ENCODE results near the gene KIR3DL2. TPM values are rescaled to one million over a fixed set of nuclear protein-coding genes. Genes with fewer than 3 reads are reported as not detected.
"Not testable (repeated sequence)": the region's sequence is repeated elsewhere in the genome, so short reads cannot be mapped to it uniquely, and the experiment has no call there.

Gene KIR3DL2
- polyA plus RNA-seq, 3 donors: 0.04 to 0.15 TPM; not detected in 1

DNA sequence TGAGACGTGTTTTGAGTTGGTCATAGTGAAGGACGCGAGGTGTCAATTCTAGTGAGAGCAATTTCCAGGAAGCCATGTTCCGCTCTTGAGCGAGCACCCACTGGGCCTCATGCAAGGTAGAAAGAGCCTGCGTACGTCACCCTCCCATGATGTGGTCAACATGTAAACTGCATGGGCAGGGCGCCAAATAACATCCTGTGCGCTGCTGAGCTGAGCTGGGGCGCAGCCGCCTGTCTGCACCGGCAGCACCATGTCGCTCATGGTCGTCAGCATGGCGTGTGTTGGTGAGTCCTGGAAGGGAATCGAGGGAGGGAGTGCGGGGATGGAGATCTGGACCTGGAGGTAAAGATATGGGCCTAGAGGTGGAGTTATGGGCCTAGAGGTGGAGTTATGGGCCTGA, 34.0 kb upstream of the KIR3DL2 start, which contains the start of gene KIR3DL1:
Gene KIR3DL1, plus strand, starts transcription at position 218 of the 400 bp plus-strand sequence.
- WGBS (ENCODE audit: insufficient coverage): 83% methylated on average over 11 of the region's 17 CpGs
- H3K36me3 ChIP-seq (replicated peaks in 1 of 2; ENCODE audit: control insufficient read depth in 1 of 2, insufficient read depth in 2 of 2, low read length in 2 of 2); H2AFZ ChIP-seq (ENCODE audit: insufficient read depth, low read depth, low read length, poor library complexity, severe bottlenecking); H3K27ac ChIP-seq (ENCODE audit: low read depth in 1 of 2, low read length in 2 of 2); H4K20me1 ChIP-seq (ENCODE audit: insufficient read depth, low read length); H3K9ac ChIP-seq (ENCODE audit: insufficient read depth, low read length, poor library complexity, severe bottlenecking); H3K4me1 ChIP-seq (ENCODE audit: control insufficient read depth in 1 of 2, insufficient read depth in 2 of 2, low read length in 2 of 2); H3K79me2 ChIP-seq (ENCODE audit: insufficient read depth, low read length); H3K9me3 ChIP-seq (replicated peaks in 1 of 2; ENCODE audit: control insufficient read depth in 1 of 2, insufficient read depth in 1 of 2, low read length in 2 of 2); H3K36me3 Mint-ChIP-seq; H3K4me3 ChIP-seq (replicated peaks in 1 of 3; ENCODE audit: low read depth in 2 of 3, low read length in 3 of 3); DNase-seq; H3K27me3 ChIP-seq (ENCODE audit: control insufficient read depth in 2 of 2, insufficient read depth in 2 of 2, low read length in 2 of 2); intact Hi-C loops (cut with micrococcal nuclease); H3K4me2 ChIP-seq (replicated peaks; ENCODE audit: extremely low read depth, low read length, poor library complexity, severe bottlenecking): not testable (repeated sequence)
- Mint-ChIP-seq H3K4me1 (peaks cover 11% of the 10 kb centered on the region), H3K27ac (peak within 1 kb of the TSS in 3 of 7 donors; percentile 2 to 72 (median 61)), H3K27me3 (ENCODE audit: low read depth in 3 of 3) (peaks cover 11 to 17% (median 12%) of the 10 kb centered on the region in 3 donors), H3K9me3 (peaks cover 7 to 19% (median 12%) of the 10 kb centered on the region in 7 donors), H3K4me3 (peak within 1 kb of the TSS in 1 of 2 donors; percentile 13)

DNA sequence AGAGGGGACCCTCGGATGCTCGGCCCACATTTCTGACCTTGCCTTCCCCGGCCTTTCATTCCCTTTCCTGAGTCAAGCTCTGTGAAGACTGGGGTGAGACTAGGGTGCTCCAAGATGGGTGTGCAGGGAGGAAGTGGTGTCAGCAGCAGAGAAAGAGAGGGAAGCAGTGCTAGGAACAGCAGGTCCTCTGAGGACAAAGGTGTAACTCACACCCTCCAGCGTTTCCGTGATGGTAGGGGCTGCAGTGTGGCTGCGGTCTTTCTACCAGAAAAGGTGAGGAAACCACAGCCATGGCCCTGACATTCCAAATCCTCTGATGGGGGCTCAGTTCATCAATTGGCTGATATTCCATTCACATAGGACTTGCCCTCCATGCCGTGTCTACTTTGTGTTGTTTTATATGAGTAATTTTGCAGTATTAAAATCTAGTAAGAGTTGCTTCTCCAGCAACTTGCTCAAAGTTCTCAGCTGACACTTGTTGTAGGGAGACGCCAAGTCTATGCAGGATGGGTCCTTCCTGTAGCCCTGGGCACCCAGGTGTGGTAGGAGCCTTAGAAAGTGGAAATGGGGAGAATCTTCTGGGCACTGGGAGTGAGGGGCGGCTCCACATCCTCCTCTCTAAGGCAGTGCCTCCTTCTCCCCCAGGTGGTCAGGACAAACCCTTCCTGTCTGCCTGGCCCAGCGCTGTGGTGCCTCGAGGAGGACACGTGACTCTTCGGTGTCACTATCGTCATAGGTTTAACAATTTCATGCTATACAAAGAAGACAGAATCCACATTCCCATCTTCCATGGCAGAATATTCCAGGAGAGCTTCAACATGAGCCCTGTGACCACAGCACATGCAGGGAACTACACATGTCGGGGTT, 32.3 kb upstream of the KIR3DL2 start:
- Histone ChIP-seq H3K36me3 (replicated peaks in 1 of 2; ENCODE audit: control insufficient read depth in 1 of 2, insufficient read depth in 2 of 2, low read length in 2 of 2) (no peaks in the 10 kb centered on the region), H2AFZ (ENCODE audit: insufficient read depth, low read depth, low read length, poor library complexity, severe bottlenecking) (no peak overlapping the region), H3K4me1 (ENCODE audit: control insufficient read depth in 1 of 2, insufficient read depth in 2 of 2, low read length in 2 of 2) (peaks cover 0 to 9% of the 10 kb centered on the region in 2 donors), H3K27ac (ENCODE audit: low read depth in 1 of 2, low read length in 2 of 2) (no peak overlapping the region), H3K27me3 (ENCODE audit: control insufficient read depth in 2 of 2, insufficient read depth in 2 of 2, low read length in 2 of 2) (no peaks in the 10 kb centered on the region), H3K9me3 (replicated peaks in 1 of 2; ENCODE audit: control insufficient read depth in 1 of 2, insufficient read depth in 1 of 2, low read length in 2 of 2) (no peaks in the 10 kb centered on the region), H3K4me2 (replicated peaks; ENCODE audit: extremely low read depth, low read length, poor library complexity, severe bottlenecking) (no peak overlapping the region), H3K9ac (ENCODE audit: insufficient read depth, low read length, poor library complexity, severe bottlenecking) (no peak overlapping the region), H4K20me1 (ENCODE audit: insufficient read depth, low read length) (no peaks in the 10 kb centered on the region), H3K79me2 (ENCODE audit: insufficient read depth, low read length) (no peaks in the 10 kb centered on the region), H3K4me3 (replicated peaks in 1 of 3; ENCODE audit: low read depth in 2 of 3, low read length in 3 of 3) (no peak overlapping the region)
- no peak overlapping the region for H3K4me3 Mint-ChIP-seq
- 88% methylated on average over 7 of the region's 15 CpGs for WGBS (ENCODE audit: insufficient coverage)
- TF ChIP-seq, protein P1, sequence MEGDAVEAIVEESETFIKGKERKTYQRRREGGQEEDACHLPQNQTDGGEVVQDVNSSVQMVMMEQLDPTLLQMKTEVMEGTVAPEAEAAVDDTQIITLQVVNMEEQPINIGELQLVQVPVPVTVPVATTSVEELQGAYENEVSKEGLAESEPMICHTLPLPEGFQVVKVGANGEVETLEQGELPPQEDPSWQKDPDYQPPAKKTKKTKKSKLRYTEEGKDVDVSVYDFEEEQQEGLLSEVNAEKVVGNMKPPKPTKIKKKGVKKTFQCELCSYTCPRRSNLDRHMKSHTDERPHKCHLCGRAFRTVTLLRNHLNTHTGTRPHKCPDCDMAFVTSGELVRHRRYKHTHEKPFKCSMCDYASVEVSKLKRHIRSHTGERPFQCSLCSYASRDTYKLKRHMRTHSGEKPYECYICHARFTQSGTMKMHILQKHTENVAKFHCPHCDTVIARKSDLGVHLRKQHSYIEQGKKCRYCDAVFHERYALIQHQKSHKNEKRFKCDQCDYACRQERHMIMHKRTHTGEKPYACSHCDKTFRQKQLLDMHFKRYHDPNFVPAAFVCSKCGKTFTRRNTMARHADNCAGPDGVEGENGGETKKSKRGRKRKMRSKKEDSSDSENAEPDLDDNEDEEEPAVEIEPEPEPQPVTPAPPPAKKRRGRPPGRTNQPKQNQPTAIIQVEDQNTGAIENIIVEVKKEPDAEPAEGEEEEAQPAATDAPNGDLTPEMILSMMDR (IDR thresholded peaks at IDR 0.05): no peak
- DNase-seq: no peak
- intact Hi-C loops (cut with micrococcal nuclease): no loop called here
- H3K27ac Mint-ChIP-seq: no peak overlapping the region
- H3K9me3 Mint-ChIP-seq: peaks cover 0 to 6% (median 0%) of the 10 kb centered on the region in 7 donors
- peaks cover 0 to 2% of the 10 kb centered on the region in 2 donors for H3K36me3 Mint-ChIP-seq
- peaks cover 9 to 15% (median 11%) of the 10 kb centered on the region in 3 donors for H3K27me3 Mint-ChIP-seq (ENCODE audit: low read depth in 3 of 3)
- peaks cover 11% of the 10 kb centered on the region for H3K4me1 Mint-ChIP-seq

DNA sequence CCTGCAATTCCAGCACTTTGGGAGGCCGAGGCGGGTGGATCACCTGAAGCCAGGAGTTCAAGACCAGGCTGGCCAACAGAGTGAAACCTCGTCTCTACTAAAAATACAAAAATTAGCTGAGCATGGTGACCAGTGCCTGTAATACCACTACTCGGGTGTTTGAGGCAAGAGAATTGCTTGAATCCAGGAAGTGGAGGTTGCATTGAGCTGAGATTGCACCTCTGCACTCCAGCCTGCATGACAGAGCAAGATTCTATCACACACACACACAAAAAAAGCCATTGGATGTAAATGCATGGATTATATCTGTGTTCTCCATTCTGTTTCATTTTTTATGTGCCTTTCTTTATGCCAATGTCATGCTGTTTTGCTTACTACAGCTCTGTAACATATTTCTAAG, 25.8 kb upstream of the KIR3DL2 start:
- H3K27me3 ChIP-seq (ENCODE audit: control insufficient read depth in 2 of 2, insufficient read depth in 2 of 2, low read length in 2 of 2); H3K9ac ChIP-seq (ENCODE audit: insufficient read depth, low read length, poor library complexity, severe bottlenecking); intact Hi-C loops (cut with micrococcal nuclease); H4K20me1 ChIP-seq (ENCODE audit: insufficient read depth, low read length); H3K36me3 ChIP-seq (replicated peaks in 1 of 2; ENCODE audit: control insufficient read depth in 1 of 2, insufficient read depth in 2 of 2, low read length in 2 of 2); H3K27me3 Mint-ChIP-seq (ENCODE audit: low read depth in 3 of 3); H3K4me3 ChIP-seq (replicated peaks in 1 of 3; ENCODE audit: low read depth in 2 of 3, low read length in 3 of 3); H3K4me3 Mint-ChIP-seq; H2AFZ ChIP-seq (ENCODE audit: insufficient read depth, low read depth, low read length, poor library complexity, severe bottlenecking); H3K4me2 ChIP-seq (replicated peaks; ENCODE audit: extremely low read depth, low read length, poor library complexity, severe bottlenecking); H3K36me3 Mint-ChIP-seq; H3K9me3 ChIP-seq (replicated peaks in 1 of 2; ENCODE audit: control insufficient read depth in 1 of 2, insufficient read depth in 1 of 2, low read length in 2 of 2); H3K79me2 ChIP-seq (ENCODE audit: insufficient read depth, low read length): not testable (repeated sequence)
- peak; percentile 64 to 77 (median 76) for DNase-seq
- Mint-ChIP-seq H3K27ac (peak overlapping the region in 3 of 7 donors; percentile 4 to 94 (median 92)), H3K4me1 (peaks cover 41% of the 10 kb centered on the region), H3K9me3 (peaks cover 7 to 14% (median 9%) of the 10 kb centered on the region in 7 donors)
- Histone ChIP-seq H3K4me1 (ENCODE audit: control insufficient read depth in 1 of 2, insufficient read depth in 2 of 2, low read length in 2 of 2) (peaks cover 26 to 27% of the 10 kb centered on the region in 2 donors), H3K27ac (ENCODE audit: low read depth in 1 of 2, low read length in 2 of 2) (peak overlapping the region; percentile 4 to 95)
- WGBS (ENCODE audit: insufficient coverage): no CpG with 5 or more reads among the region's 4 CpGs

All from CD14-positive monocyte (primary cell).